Measurements from ENCODE around the gene EEF1B2. TPM values are rescaled to one million over a fixed set of nuclear protein-coding genes. Genes with fewer than 3 reads are reported as not detected.

The EEF1B2 gene
- total RNA-seq, 4 donors from 2014 or later, result 237 to 689 (median 502) TPM

GRCh38 chr2:206125901-206126300 is 33.8 kb upstream of the EEF1B2 start:
- Histone ChIP-seq H3K4me3 (no peak overlapping the region), H3K36me3 (peaks cover 96% of the 10 kb centered on the region), H3K9me3 (no peaks in the 10 kb centered on the region), H3K27ac (no peak overlapping the region), H3K4me1 (no peaks in the 10 kb centered on the region), H3K27me3 (no peaks in the 10 kb centered on the region)
- TF ChIP-seq CTCF (IDR thresholded peaks at IDR 0.05) (no peak), POLR2A (IDR thresholded peaks at IDR 0.05) (no peak), POLR2AphosphoS5 (IDR thresholded peaks at IDR 0.05) (no peak), EP300 (IDR thresholded peaks at IDR 0.05) (no peak)
- DNase-seq (ENCODE audit: low spot score in 2 of 2), result no peak

GRCh38 chr2:206127656-206128055 is 32.0 kb upstream of the EEF1B2 start:
- Histone ChIP-seq H3K4me1 (no peaks in the 10 kb centered on the region), H3K9me3 (no peaks in the 10 kb centered on the region), H3K27me3 (no peaks in the 10 kb centered on the region), H3K27ac (no peak overlapping the region), H3K4me3 (no peak overlapping the region), H3K36me3 (peaks cover 96% of the 10 kb centered on the region)
- DNase-seq (ENCODE audit: low spot score in 2 of 2), result no peak
- TF ChIP-seq POLR2A (IDR thresholded peaks at IDR 0.05) (no peak), CTCF (IDR thresholded peaks at IDR 0.05) (no peak), EP300 (IDR thresholded peaks at IDR 0.05) (no peak), POLR2AphosphoS5 (IDR thresholded peaks at IDR 0.05) (no peak)

- Histone ChIP-seq H3K4me1 (no peaks in the 10 kb centered on the region), H3K27ac (no peak overlapping the region), H3K27me3 (no peaks in the 10 kb centered on the region), H3K4me3 (no peak overlapping the region), H3K9me3 (no peaks in the 10 kb centered on the region), H3K36me3 (peaks cover 92% of the 10 kb centered on the region)
- TF ChIP-seq CTCF (IDR thresholded peaks at IDR 0.05) (no peak), POLR2A (IDR thresholded peaks at IDR 0.05) (no peak), EP300 (IDR thresholded peaks at IDR 0.05) (no peak), POLR2AphosphoS5 (IDR thresholded peaks at IDR 0.05) (no peak)
- no peak for DNase-seq (ENCODE audit: low spot score in 2 of 2)
- WGBS, result 93% methylated on average over 4 of the region's 4 CpGs
Observed at GRCh38 chr2:206143451-206143850, 16.2 kb upstream of the EEF1B2 start.

- H3K27ac ChIP-seq, result no peak overlapping the region
- WGBS, result 97% methylated on average over 2 of the region's 2 CpGs
- no peak overlapping the region for H3K4me3 ChIP-seq
- H3K36me3 ChIP-seq, result peaks cover 92% of the 10 kb centered on the region
- H3K4me1 ChIP-seq, result no peaks in the 10 kb centered on the region
- TF ChIP-seq EP300 (IDR thresholded peaks at IDR 0.05) (no peak), POLR2A (IDR thresholded peaks at IDR 0.05) (no peak), POLR2AphosphoS5 (IDR thresholded peaks at IDR 0.05) (no peak), CTCF (IDR thresholded peaks at IDR 0.05) (no peak)
- no peaks in the 10 kb centered on the region for H3K27me3 ChIP-seq
- no peaks in the 10 kb centered on the region for H3K9me3 ChIP-seq
- DNase-seq (ENCODE audit: low spot score in 2 of 2), result no peak
Observed at GRCh38 chr2:206144383-206144782, 15.3 kb upstream of the EEF1B2 start.

GRCh38 chr2:206145665-206146064 is 14.0 kb upstream of the EEF1B2 start:
- H3K9me3 ChIP-seq, result no peaks in the 10 kb centered on the region
- no peaks in the 10 kb centered on the region for H3K4me1 ChIP-seq
- 74% methylated on average over 5 of the region's 5 CpGs for WGBS
- H3K36me3 ChIP-seq, result peaks cover 88% of the 10 kb centered on the region
- H3K27me3 ChIP-seq, result no peaks in the 10 kb centered on the region
- no peak for DNase-seq (ENCODE audit: low spot score in 2 of 2)
- no peak overlapping the region for H3K27ac ChIP-seq
- no peak overlapping the region for H3K4me3 ChIP-seq
- TF ChIP-seq CTCF (IDR thresholded peaks at IDR 0.05), result no peak
- no peak for TF ChIP-seq POLR2AphosphoS5 (IDR thresholded peaks at IDR 0.05)
- no peak for TF ChIP-seq POLR2A (IDR thresholded peaks at IDR 0.05)
- TF ChIP-seq EP300 (IDR thresholded peaks at IDR 0.05), result no peak

Data from suprapubic skin (tissue), 4 donors.